K562 (cell line): ENCODE data around the gene ANO10. TPM values are rescaled to one million over a fixed set of nuclear protein-coding genes. Genes with fewer than 3 reads are reported as not detected.

Experiments
- ARID2 ChIP-seq: fragments of 450-650 bp; IDR thresholded peaks from 2 replicates; pipeline ENCODE4 v1.6.1; 2017; ENCODE audit warnings: antibody characterized with exemption, mild to moderate bottlenecking
- NCOA1 ChIP-seq: fragments of 450-650 bp; IDR thresholded peaks from 2 replicates; pipeline ENCODE4 v1.6.1; 2016; ENCODE audit warnings: low read depth
- NCOA6 ChIP-seq: fragments of 450-650 bp; IDR thresholded peaks from 2 replicates; pipeline ENCODE4 v1.6.1; 2017; ENCODE audit warnings: mild to moderate bottlenecking
- NFIX ChIP-seq: fragments of 250-450 bp; sonication (Bioruptor Pico); IDR thresholded peaks from 2 replicates; pipeline ENCODE4 v1.4.0; 2020; ENCODE audit warnings: low read depth, mild to moderate bottlenecking, moderate library complexity
- NR4A1 ChIP-seq, 2 experiments: fragments of 250-450 bp in 1 of 2; fragments of 450-650 bp in 1 of 2; sonication (Bioruptor Pico) in 1 of 2; IDR thresholded peaks; 2 replicates each; pipeline versions ENCODE4 v1.4.0 to v1.6.1; 2016 to 2020; ENCODE audit warnings: mild to moderate bottlenecking in 2 of 2, missing compliant biosample characterization in 1 of 2, missing genetic modification characterization in 1 of 2, moderate library complexity in 1 of 2
- SMARCA4 ChIP-seq: fragments of 450-650 bp; IDR thresholded peaks from 2 replicates; pipeline ENCODE4 v1.6.1; 2016
- ZKSCAN1 ChIP-seq: fragments of 150-350 bp; IDR thresholded peaks from 2 replicates; pipeline ENCODE4 v1.6.1; 2016; ENCODE audit warnings: low read depth, low read length
- ZNF282 ChIP-seq: sonication (generic); formaldehyde crosslinking; IDR thresholded peaks from 2 replicates; pipeline ENCODE4 v1.8.1; 2023; ENCODE audit warnings: missing genetic modification reagents
- ZNF436 ChIP-seq: fragments of 250-450, 450-650 bp; sonication (Bioruptor Pico); formaldehyde crosslinking; IDR thresholded peaks from 2 replicates; pipeline ENCODE4 v1.7.0; 2020; ENCODE audit warnings: mild to moderate bottlenecking
- polyA plus RNA-seq, 8 experiments: library from polyadenylated mRNA; depleted of rRNA in 4 of 8; stranded (reverse) in 5 of 8; unstranded in 3 of 8; fragments of >200 nt; fragmentation: Nextera tagmentation in 2 of 8; fragmentation: Illumina TruSeq in 1 of 8; extraction: Ambion mirVana in 2 of 8; extraction: Trizol in 1 of 8; gene quantifications; 2 replicates each; pipeline versions ENCODE4 v1.2.1 to v1.2.3, GENCODE V29; 2011 to 2014; ENCODE audit warnings: inconsistent platforms in 1 of 8, missing spikeins in 1 of 8
- total RNA-seq, 7 experiments: library from RNA; depleted of rRNA in 6 of 7; stranded (reverse); fragments of >200 nt in 6 of 7; fragmentation: Illumina TruSeq in 2 of 7; extraction: Trizol in 2 of 7; gene quantifications; 2 replicates each; pipeline versions ENCODE4 v1.2.1 to v1.2.3, GENCODE V29; 2011 to 2021; ENCODE audit warnings: low replicate concordance in 1 of 7
- TF ChIP-seq, protein P1 (sequence below): fragments of 450-650 bp; IDR thresholded peaks from 2 replicates; pipeline ENCODE4 v1.6.1; 2016; ENCODE audit warnings: mild to moderate bottlenecking, moderate library complexity
- TF ChIP-seq, protein P2 (sequence below): IDR thresholded peaks from 3 replicates; pipeline ENCODE4 v1.6.1; 2011; ENCODE audit warnings: borderline replicate concordance, mild to moderate bottlenecking; ENCODE audit not compliant: insufficient read length, insufficient read depth
- TF ChIP-seq, protein P3 (sequence below), 3 experiments: fragments of 200-800 bp in 1 of 3; sonication (Bioruptor generic) in 1 of 3; sonication (generic) in 1 of 3; formaldehyde crosslinking in 1 of 3; IDR thresholded peaks; 2 replicates each; pipeline versions ENCODE4 v1.6.1 to v1.8.0; 2016 to 2022; ENCODE audit warnings: mild to moderate bottlenecking in 2 of 3, missing compliant biosample characterization in 2 of 3, missing genetic modification characterization in 2 of 3, missing genetic modification reagents in 1 of 3
- TF ChIP-seq, protein P4 (sequence below): fragments of 250-450 bp; sonication (Bioruptor Pico); IDR thresholded peaks from 2 replicates; pipeline ENCODE4 v1.9.0; 2021; ENCODE audit warnings: mild to moderate bottlenecking

Gene ANO10
- total and polyA plus RNA-seq, 9 of the 15 experiments (the other 6 are each of a cell fraction or from before 2014, with no cell fraction given) = 6.4 to 46.0 (median 32.3) TPM

DNA sequence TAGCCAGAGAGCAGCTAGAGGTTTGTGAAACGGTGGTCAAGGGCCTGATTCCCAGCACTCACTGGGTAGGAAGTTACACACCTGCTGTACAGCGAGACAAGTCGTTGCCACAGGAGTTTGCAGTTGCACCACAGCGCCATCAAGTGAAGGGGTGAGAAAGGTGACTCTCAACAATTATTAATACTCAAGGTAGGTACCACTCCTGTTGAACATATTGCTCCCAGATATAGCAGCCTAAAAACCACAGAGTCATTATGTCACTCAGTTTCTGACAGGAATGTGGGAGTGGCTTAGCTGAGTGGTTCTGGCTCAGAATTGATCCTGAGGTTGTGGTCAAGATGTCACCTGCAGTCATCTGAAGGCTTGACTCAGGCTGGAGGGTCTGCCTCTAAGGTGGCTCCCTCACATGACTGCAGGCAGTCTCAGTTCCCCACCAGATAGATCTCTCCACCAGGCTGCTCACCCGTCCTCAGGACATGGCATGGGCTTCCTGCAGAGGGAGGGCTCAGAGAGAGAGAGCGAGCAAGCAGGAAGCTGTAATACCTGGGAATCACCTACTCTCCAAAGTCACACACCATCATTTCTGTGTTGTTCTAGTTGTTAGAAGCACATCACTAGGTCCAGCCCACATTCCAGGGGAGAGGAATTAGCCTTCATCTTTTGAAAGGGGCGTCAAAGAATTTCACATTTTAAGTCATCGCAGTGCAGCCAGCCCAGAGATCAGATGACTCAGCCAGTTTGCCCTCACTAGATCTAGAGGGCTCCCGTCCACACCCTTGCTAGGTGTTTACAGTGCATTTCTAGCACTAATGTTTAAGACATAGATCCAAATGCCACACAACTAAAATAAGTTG is 17.0 kb upstream of the ANO10 start (continued):
- no peak for TF ChIP-seq ZNF282 (CRISPR knock-in tag)
- TF ChIP-seq ZKSCAN1 = 0 out of 2 replicates have a peak, but pooled peaks have one; percentile 46
- TF ChIP-seq SMARCA4 = peak; percentile 75
- TF ChIP-seq, protein P1, sequence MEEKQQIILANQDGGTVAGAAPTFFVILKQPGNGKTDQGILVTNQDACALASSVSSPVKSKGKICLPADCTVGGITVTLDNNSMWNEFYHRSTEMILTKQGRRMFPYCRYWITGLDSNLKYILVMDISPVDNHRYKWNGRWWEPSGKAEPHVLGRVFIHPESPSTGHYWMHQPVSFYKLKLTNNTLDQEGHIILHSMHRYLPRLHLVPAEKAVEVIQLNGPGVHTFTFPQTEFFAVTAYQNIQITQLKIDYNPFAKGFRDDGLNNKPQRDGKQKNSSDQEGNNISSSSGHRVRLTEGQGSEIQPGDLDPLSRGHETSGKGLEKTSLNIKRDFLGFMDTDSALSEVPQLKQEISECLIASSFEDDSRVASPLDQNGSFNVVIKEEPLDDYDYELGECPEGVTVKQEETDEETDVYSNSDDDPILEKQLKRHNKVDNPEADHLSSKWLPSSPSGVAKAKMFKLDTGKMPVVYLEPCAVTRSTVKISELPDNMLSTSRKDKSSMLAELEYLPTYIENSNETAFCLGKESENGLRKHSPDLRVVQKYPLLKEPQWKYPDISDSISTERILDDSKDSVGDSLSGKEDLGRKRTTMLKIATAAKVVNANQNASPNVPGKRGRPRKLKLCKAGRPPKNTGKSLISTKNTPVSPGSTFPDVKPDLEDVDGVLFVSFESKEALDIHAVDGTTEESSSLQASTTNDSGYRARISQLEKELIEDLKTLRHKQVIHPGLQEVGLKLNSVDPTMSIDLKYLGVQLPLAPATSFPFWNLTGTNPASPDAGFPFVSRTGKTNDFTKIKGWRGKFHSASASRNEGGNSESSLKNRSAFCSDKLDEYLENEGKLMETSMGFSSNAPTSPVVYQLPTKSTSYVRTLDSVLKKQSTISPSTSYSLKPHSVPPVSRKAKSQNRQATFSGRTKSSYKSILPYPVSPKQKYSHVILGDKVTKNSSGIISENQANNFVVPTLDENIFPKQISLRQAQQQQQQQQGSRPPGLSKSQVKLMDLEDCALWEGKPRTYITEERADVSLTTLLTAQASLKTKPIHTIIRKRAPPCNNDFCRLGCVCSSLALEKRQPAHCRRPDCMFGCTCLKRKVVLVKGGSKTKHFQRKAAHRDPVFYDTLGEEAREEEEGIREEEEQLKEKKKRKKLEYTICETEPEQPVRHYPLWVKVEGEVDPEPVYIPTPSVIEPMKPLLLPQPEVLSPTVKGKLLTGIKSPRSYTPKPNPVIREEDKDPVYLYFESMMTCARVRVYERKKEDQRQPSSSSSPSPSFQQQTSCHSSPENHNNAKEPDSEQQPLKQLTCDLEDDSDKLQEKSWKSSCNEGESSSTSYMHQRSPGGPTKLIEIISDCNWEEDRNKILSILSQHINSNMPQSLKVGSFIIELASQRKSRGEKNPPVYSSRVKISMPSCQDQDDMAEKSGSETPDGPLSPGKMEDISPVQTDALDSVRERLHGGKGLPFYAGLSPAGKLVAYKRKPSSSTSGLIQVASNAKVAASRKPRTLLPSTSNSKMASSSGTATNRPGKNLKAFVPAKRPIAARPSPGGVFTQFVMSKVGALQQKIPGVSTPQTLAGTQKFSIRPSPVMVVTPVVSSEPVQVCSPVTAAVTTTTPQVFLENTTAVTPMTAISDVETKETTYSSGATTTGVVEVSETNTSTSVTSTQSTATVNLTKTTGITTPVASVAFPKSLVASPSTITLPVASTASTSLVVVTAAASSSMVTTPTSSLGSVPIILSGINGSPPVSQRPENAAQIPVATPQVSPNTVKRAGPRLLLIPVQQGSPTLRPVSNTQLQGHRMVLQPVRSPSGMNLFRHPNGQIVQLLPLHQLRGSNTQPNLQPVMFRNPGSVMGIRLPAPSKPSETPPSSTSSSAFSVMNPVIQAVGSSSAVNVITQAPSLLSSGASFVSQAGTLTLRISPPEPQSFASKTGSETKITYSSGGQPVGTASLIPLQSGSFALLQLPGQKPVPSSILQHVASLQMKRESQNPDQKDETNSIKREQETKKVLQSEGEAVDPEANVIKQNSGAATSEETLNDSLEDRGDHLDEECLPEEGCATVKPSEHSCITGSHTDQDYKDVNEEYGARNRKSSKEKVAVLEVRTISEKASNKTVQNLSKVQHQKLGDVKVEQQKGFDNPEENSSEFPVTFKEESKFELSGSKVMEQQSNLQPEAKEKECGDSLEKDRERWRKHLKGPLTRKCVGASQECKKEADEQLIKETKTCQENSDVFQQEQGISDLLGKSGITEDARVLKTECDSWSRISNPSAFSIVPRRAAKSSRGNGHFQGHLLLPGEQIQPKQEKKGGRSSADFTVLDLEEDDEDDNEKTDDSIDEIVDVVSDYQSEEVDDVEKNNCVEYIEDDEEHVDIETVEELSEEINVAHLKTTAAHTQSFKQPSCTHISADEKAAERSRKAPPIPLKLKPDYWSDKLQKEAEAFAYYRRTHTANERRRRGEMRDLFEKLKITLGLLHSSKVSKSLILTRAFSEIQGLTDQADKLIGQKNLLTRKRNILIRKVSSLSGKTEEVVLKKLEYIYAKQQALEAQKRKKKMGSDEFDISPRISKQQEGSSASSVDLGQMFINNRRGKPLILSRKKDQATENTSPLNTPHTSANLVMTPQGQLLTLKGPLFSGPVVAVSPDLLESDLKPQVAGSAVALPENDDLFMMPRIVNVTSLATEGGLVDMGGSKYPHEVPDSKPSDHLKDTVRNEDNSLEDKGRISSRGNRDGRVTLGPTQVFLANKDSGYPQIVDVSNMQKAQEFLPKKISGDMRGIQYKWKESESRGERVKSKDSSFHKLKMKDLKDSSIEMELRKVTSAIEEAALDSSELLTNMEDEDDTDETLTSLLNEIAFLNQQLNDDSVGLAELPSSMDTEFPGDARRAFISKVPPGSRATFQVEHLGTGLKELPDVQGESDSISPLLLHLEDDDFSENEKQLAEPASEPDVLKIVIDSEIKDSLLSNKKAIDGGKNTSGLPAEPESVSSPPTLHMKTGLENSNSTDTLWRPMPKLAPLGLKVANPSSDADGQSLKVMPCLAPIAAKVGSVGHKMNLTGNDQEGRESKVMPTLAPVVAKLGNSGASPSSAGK = 0 out of 2 replicates have a peak, but pooled peaks have one; percentile 64
- TF ChIP-seq NCOA6 = no peak
- no peak for TF ChIP-seq NFIX (CRISPR knock-in tag)
- no peak for TF ChIP-seq NR4A1 (CRISPR knock-in tag; IDR thresholded peaks at IDR 0.05)
- TF ChIP-seq NR4A1 (tag; IDR thresholded peaks at IDR 0.05) = no peak
- TF ChIP-seq ZNF436 (CRISPR knock-in tag) = no peak
- TF ChIP-seq, protein P2, sequence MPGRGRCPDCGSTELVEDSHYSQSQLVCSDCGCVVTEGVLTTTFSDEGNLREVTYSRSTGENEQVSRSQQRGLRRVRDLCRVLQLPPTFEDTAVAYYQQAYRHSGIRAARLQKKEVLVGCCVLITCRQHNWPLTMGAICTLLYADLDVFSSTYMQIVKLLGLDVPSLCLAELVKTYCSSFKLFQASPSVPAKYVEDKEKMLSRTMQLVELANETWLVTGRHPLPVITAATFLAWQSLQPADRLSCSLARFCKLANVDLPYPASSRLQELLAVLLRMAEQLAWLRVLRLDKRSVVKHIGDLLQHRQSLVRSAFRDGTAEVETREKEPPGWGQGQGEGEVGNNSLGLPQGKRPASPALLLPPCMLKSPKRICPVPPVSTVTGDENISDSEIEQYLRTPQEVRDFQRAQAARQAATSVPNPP = no peak
- TF ChIP-seq, protein P3, sequence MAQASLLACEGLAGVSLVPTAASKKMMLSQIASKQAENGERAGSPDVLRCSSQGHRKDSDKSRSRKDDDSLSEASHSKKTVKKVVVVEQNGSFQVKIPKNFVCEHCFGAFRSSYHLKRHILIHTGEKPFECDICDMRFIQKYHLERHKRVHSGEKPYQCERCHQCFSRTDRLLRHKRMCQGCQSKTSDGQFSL (CRISPR knock-in tag; IDR thresholded peaks at IDR 0.05) = 0 out of 2 replicates have a peak, but pooled peaks have one; percentile 25
- TF ChIP-seq, protein P3 (tag; IDR thresholded peaks at IDR 0.05) = no peak
- TF ChIP-seq, protein P4, sequence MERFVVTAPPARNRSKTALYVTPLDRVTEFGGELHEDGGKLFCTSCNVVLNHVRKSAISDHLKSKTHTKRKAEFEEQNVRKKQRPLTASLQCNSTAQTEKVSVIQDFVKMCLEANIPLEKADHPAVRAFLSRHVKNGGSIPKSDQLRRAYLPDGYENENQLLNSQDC (CRISPR knock-in tag) = no peak
- peak; percentile 91 for TF ChIP-seq ARID2
- TF ChIP-seq NCOA1 = no peak
